Neutrophil (primary cell): ENCODE results near the gene ZNF208.

ENCODE experiments used
- H3K27ac ChIP-seq: fragments of 200-600 bp; sonication (generic); 2 replicates; pipeline ENCODE4 v1.5.1; 2016; ENCODE audit warnings: mild to moderate bottlenecking, moderate library complexity
- H3K27me3 ChIP-seq: fragments of 200-600 bp; sonication (generic); 2 replicates; pipeline ENCODE4 v1.6.0; 2016; ENCODE audit warnings: mild to moderate bottlenecking
- H3K36me3 ChIP-seq: fragments of 200-600 bp; sonication (generic); 2 replicates; pipeline ENCODE4 v1.5.1; 2017
- H3K4me1 ChIP-seq, 2 experiments: fragments of 200-600 bp in 1 of 2; sonication (generic) in 1 of 2; 1 replicate in 1 of 2; 2 replicates in 1 of 2; pipeline versions ENCODE4 v1.5.1 to v1.6.1; 2013 to 2016; ENCODE audit warnings: low read depth in 1 of 2, low read length in 1 of 2, mild to moderate bottlenecking in 1 of 2, moderate library complexity in 1 of 2; ENCODE audit not compliant: control insufficient read depth in 1 of 2, insufficient read depth in 1 of 2
- H3K4me3 ChIP-seq, 2 experiments: fragments of 200-600 bp in 1 of 2; sonication (generic) in 1 of 2; 1 replicate in 1 of 2; 2 replicates in 1 of 2; pipeline ENCODE4 v1.5.1; 2013 to 2016; ENCODE audit warnings: low read depth in 1 of 2, low read length in 1 of 2, mild to moderate bottlenecking in 1 of 2, moderate library complexity in 1 of 2
- H3K9me3 ChIP-seq: fragments of 200-600 bp; sonication (generic); 2 replicates; pipeline ENCODE4 v1.5.1; 2016
- CTCF ChIP-seq: fragments of 200-600 bp; sonication (generic); IDR thresholded peaks from 2 replicates; pipeline ENCODE4 v1.5.1; 2016; ENCODE audit warnings: antibody characterized with exemption

ZNF208 gene

GRCh38 chr19:21915411-21915810 is 95.3 kb downstream of the ZNF208 start:
- H3K4me3 ChIP-seq: no peak overlapping the region
- peaks cover 5% of the 10 kb centered on the region for H3K9me3 ChIP-seq
- H3K4me1 ChIP-seq: no peaks in the 10 kb centered on the region
- no peaks in the 10 kb centered on the region for H3K27me3 ChIP-seq
- H3K27ac ChIP-seq: no peak overlapping the region
- no peak for TF ChIP-seq CTCF
- no peaks in the 10 kb centered on the region for H3K36me3 ChIP-seq

GRCh38 chr19:21912654-21913053 is 98.1 kb downstream of the ZNF208 start:
- H3K9me3 ChIP-seq: peaks cover 5% of the 10 kb centered on the region
- H3K4me3 ChIP-seq: no peak overlapping the region

GRCh38 chr19:21910318-21910717 is 100.4 kb downstream of the ZNF208 start:
- no peak overlapping the region for H3K27ac ChIP-seq
- H3K27me3 ChIP-seq: no peaks in the 10 kb centered on the region
- TF ChIP-seq CTCF: no peak
- H3K4me1 ChIP-seq: no peaks in the 10 kb centered on the region
- H3K9me3 ChIP-seq: peaks cover 5% of the 10 kb centered on the region
- no peak overlapping the region for H3K4me3 ChIP-seq
- no peaks in the 10 kb centered on the region for H3K36me3 ChIP-seq

More at GRCh38 chr19:21912654-21913053, 98.1 kb downstream of the ZNF208 start:
- Histone ChIP-seq H3K27ac (no peak overlapping the region), H3K27me3 (no peaks in the 10 kb centered on the region), H3K4me1 (no peaks in the 10 kb centered on the region), H3K36me3 (no peaks in the 10 kb centered on the region)
- no peak for TF ChIP-seq CTCF

- Histone ChIP-seq H3K4me3 (no peak overlapping the region), H3K36me3 (no peaks in the 10 kb centered on the region), H3K4me1 (no peaks in the 10 kb centered on the region), H3K27me3 (no peaks in the 10 kb centered on the region), H3K27ac (no peak overlapping the region), H3K9me3 (peaks cover 5% of the 10 kb centered on the region)
- no peak for TF ChIP-seq CTCF
Measured at GRCh38 chr19:21908066-21908465, 102.7 kb downstream of the ZNF208 start.

- H3K27ac ChIP-seq: no peak overlapping the region
- H3K9me3 ChIP-seq: peaks cover 5% of the 10 kb centered on the region
- H3K27me3 ChIP-seq: no peaks in the 10 kb centered on the region
- H3K36me3 ChIP-seq: no peaks in the 10 kb centered on the region
- TF ChIP-seq CTCF: no peak
- no peaks in the 10 kb centered on the region for H3K4me1 ChIP-seq
- no peak overlapping the region for H3K4me3 ChIP-seq
Measured at GRCh38 chr19:21907516-21907915, 103.2 kb downstream of the ZNF208 start.

GRCh38 chr19:21902571-21902970 is 108.2 kb downstream of the ZNF208 start:
- Histone ChIP-seq H3K4me3 (no peak overlapping the region), H3K27ac (no peak overlapping the region), H3K9me3 (peaks cover 11% of the 10 kb centered on the region), H3K4me1 (no peaks in the 10 kb centered on the region), H3K36me3 (no peaks in the 10 kb centered on the region), H3K27me3 (no peaks in the 10 kb centered on the region)
- TF ChIP-seq CTCF: no peak
